Ovary (tissue), 9 donors: ENCODE results near the gene ATP6AP1. TPM values are rescaled to one million over a fixed set of nuclear protein-coding genes. Genes with fewer than 3 reads are reported as not detected.

Experiments used
- DNase-seq, 5 donors: peaks; one replicate each; pipeline ENCODE4 v3.0.0-alpha.2; 2019 to 2020
- H3K27ac ChIP-seq, 2 donors: fragments of 200-600 bp; one replicate each; pipeline versions ENCODE4 v1.5.1 to v1.8.0; 2019 to 2022
- H3K27me3 ChIP-seq: fragments of 200-600 bp; one replicate; pipeline ENCODE4 v1.8.0; 2022
- H3K36me3 ChIP-seq: fragments of 200-600 bp; sonication (generic); one replicate; pipeline ENCODE4 v1.5.1; 2019
- H3K4me1 ChIP-seq: one replicate; pipeline ENCODE4 v1.8.1; 2013; ENCODE audit warnings: mild to moderate bottlenecking, moderate library complexity; ENCODE audit not compliant: insufficient read depth
- H3K4me3 ChIP-seq: fragments of 200-600 bp; sonication (generic); one replicate; pipeline ENCODE4 v1.5.1; 2017
- H3K9me3 ChIP-seq, 2 donors: fragments of 200-600 bp in 1 of 2; sonication (generic) in 1 of 2; one replicate each; pipeline versions ENCODE4 v1.5.1 to v1.8.1; 2013 to 2019; ENCODE audit warnings: mild to moderate bottlenecking in 1 of 2, moderate library complexity in 1 of 2
- CTCF ChIP-seq, 3 donors: fragments of 450-650 bp in 2 of 3; fragments of 200-600 bp in 1 of 3; IDR thresholded peaks; one replicate each; pipeline versions ENCODE4 v1.5.1 to v1.8.0; 2016 to 2022; ENCODE audit warnings: antibody characterized with exemption in 3 of 3, mild to moderate bottlenecking in 1 of 3
- EP300 ChIP-seq: sonication (generic); formaldehyde crosslinking; IDR thresholded peaks from one replicate; pipeline ENCODE4 v1.6.1; 2017; ENCODE audit warnings: antibody characterized with exemption
- POLR2A ChIP-seq: fragments of 450-650 bp; IDR thresholded peaks from one replicate; pipeline ENCODE4 v1.6.1; 2017; ENCODE audit warnings: antibody characterized with exemption, mild to moderate bottlenecking, moderate library complexity
- WGBS, 3 donors: extraction: QIAGEN DNeasy Blood & Tissue Kit in 1 of 3; methylation state at CpG; one replicate each; pipeline versions ENCODE4 v1.1.5 to v1.1.7; 2013 to 2017; 5-methylcytosine and 5-hydroxymethylcytosine counted together
- intact Hi-C, 4 donors: fragments of 100-400 bp; cut with DNase I; formaldehyde crosslinking; loops; one replicate each; pipeline versions ENCODE4 v1.11.0 to v1.15.1; 2022 to 2023
- polyA plus RNA-seq, 2 donors: library from polyadenylated mRNA; stranded (reverse); fragments of 200-250 nt in 1 of 2; fragments of 350-450 nt in 1 of 2; fragmentation: Illumina TruSeq in 1 of 2; extraction: RNeasy Lipid Tissue Mini Kit (QIAGEN cat#74804) in 1 of 2; gene quantifications; one replicate each; pipeline ENCODE4 v1.2.3, GENCODE V29; 2013 to 2014
- total RNA-seq, 7 donors: library from RNA; depleted of rRNA in 2 of 7; stranded (reverse); fragments of >200 nt in 2 of 7; fragmentation: NEBNext Ultra II Directional in 3 of 7; extraction: Animal tissue kit (Norgen Biotek cat#: 25700) in 3 of 7; gene quantifications; one replicate each; pipeline versions ENCODE4 v1.1.0 to v1.2.4, GENCODE V29; 2016 to 2023
- donor health status: DM: no; HTN: no; CAD: no; lungs with moderate emphysema.
- donor health status: DM: no; HTN: no; CAD: no.
- donor health status: Bipolar disorder and iron deficiency.
- donor health status: DM: yes; HTN: yes; CAD: no.
- donor health status: DM: no; HTN: no; CAD: no.
- donor health status: DM: yes; HTN: yes; CAD: no.

Gene ATP6AP1
- total and polyA plus RNA-seq, 9 donors = 29.6 to 77.8 (median 58.6) TPM

- Histone ChIP-seq H3K27me3 (no peaks in the 10 kb centered on the region), H3K4me1 (peaks cover 6% of the 10 kb centered on the region), H3K4me3 (peak overlapping the region; percentile 64), H3K9me3 (no peaks in the 10 kb centered on the region), H3K36me3 (no peaks in the 10 kb centered on the region), H3K27ac (peak overlapping the region; percentile 88 to 91)
- TF ChIP-seq POLR2A = no peak
- intact Hi-C loops = no loop called here
- 26 to 36% (median 33%) methylated on average over 35 to 64 of the region's 78 CpGs for WGBS, 3 donors
- DNase-seq = peak in 4 of 5 donors; percentile 35 to 62 (median 56)
Observed at GRCh38 chrX:154436374-154436982, 8.0 kb downstream of the ATP6AP1 start.

GRCh38 chrX:154436983-154437752 is 8.7 kb downstream of the ATP6AP1 start, which contains the start of gene GDI1:
GDI1 (plus strand) TSS chrX:154437154; CDS start chrX:154437255, 101 bp downstream.
- WGBS, 3 donors = 23 to 43% (median 36%) methylated on average over 74 to 93 of the region's 93 CpGs
- intact Hi-C loops = no loop called here

GRCh38 chrX:154437971-154438893 is 9.8 kb downstream of the ATP6AP1 start:
- DNase-seq = no peak
- peaks cover 6% of the 10 kb centered on the region for H3K4me1 ChIP-seq
- intact Hi-C loops = no loop called here
- peak overlapping the region in 1 of 2 donors; percentile 91 for H3K27ac ChIP-seq
- WGBS, 3 donors = 46 to 54% (median 52%) methylated on average over 28 of the region's 28 CpGs
- no peaks in the 10 kb centered on the region for H3K9me3 ChIP-seq
- peak overlapping the region; percentile 64 for H3K4me3 ChIP-seq
- H3K36me3 ChIP-seq = no peaks in the 10 kb centered on the region
- TF ChIP-seq EP300 (no peak), CTCF (IDR thresholded peaks at IDR 0.05) (no peak), POLR2A (no peak)
- no peaks in the 10 kb centered on the region for H3K27me3 ChIP-seq

More at GRCh38 chrX:154436983-154437752, 8.7 kb downstream of the ATP6AP1 start, which contains the start of gene GDI1:
- peaks cover 6% of the 10 kb centered on the region for H3K4me1 ChIP-seq
- H3K27me3 ChIP-seq = no peaks in the 10 kb centered on the region
- H3K36me3 ChIP-seq = no peaks in the 10 kb centered on the region
- H3K9me3 ChIP-seq = no peaks in the 10 kb centered on the region
- TF ChIP-seq CTCF (IDR thresholded peaks at IDR 0.05) = no peak
- TF ChIP-seq EP300 = no peak
- TF ChIP-seq POLR2A = peak; percentile 55
- peak within 1 kb of the TSS; percentile 64 for H3K4me3 ChIP-seq
- peak within 1 kb of the TSS; percentile 88 to 91 for H3K27ac ChIP-seq
- DNase-seq = peak; percentile 55 to 72 (median 72)

DNA sequence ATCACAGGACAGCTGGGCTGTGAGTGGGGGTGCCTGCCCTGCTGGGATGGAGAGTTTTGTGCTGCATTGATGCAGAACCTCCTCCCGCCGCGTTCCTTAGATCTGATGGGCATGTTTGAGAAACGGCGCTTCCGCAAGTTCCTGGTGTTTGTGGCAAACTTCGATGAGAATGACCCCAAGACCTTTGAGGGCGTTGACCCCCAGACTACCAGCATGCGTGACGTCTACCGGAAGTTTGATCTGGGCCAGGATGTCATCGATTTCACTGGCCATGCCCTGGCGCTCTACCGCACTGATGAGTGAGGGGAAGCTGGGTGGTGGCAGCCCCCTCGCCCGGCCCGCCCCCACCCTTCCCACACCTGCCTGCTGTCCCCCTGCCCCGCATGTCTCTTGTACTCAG is 11.4 kb downstream of the ATP6AP1 start:
- TF ChIP-seq EP300 = no peak
- no peak for TF ChIP-seq CTCF (IDR thresholded peaks at IDR 0.05)
- no peak for TF ChIP-seq POLR2A
- Histone ChIP-seq H3K27me3 (no peaks in the 10 kb centered on the region), H3K4me1 (peaks cover 6% of the 10 kb centered on the region), H3K9me3 (no peaks in the 10 kb centered on the region), H3K27ac (no peak overlapping the region), H3K36me3 (no peaks in the 10 kb centered on the region), H3K4me3 (no peak overlapping the region)
- intact Hi-C loops = no loop called here
- 85 to 92% (median 88%) methylated on average over 18 of the region's 18 CpGs for WGBS, 3 donors
- DNase-seq = no peak
